Omental fat pad (tissue), 4 donors: ENCODE data around the gene AMPD2. TPM values are rescaled to one million over a fixed set of nuclear protein-coding genes. Genes with fewer than 3 reads are reported as not detected.

Source experiments
- ATAC-seq: fragments of 150-250 bp; one replicate; pipeline ENCODE4 v1.9.1; 2016; ENCODE audit warnings: mild to moderate bottlenecking, moderate library complexity; ENCODE audit not compliant: low FRiP score
- DNase-seq: peaks from one replicate; pipeline ENCODE4 v3.0.0-alpha.2; 2019; ENCODE audit warnings: low spot score
- CTCF ChIP-seq, 3 donors: fragments of 450-650 bp; IDR thresholded peaks; one replicate each; pipeline ENCODE4 v1.5.1; 2016 to 2017; ENCODE audit warnings: antibody characterized with exemption in 3 of 3, mild to moderate bottlenecking in 3 of 3, moderate library complexity in 2 of 3
- total RNA-seq, 4 donors: library from RNA; depleted of rRNA; stranded (reverse); fragments of >200 nt; gene quantifications; one replicate each; pipeline ENCODE4 v1.1.0, GENCODE V29; 2016

AMPD2 gene
- total RNA-seq, 4 donors from 2014 or later = 33.8 to 88.1 (median 68.6) TPM

- DNase-seq (no peak), ATAC-seq (no peak)
- no peak for TF ChIP-seq CTCF (IDR thresholded peaks at IDR 0.05)
Measured at GRCh38 chr1:109598655-109599054, 21.0 kb upstream of the AMPD2 start.

- no peak for TF ChIP-seq CTCF (IDR thresholded peaks at IDR 0.05)
- DNase-seq (no peak), ATAC-seq (no peak)
Measured at GRCh38 chr1:109603229-109603628, 16.4 kb upstream of the AMPD2 start.

- DNase-seq = no peak
- TF ChIP-seq CTCF (IDR thresholded peaks at IDR 0.05) = no peak
- ATAC-seq = no peak
Measured at GRCh38 chr1:109605381-109605780, 14.3 kb upstream of the AMPD2 start.

GRCh38 chr1:109609881-109610280 is 9.8 kb upstream of the AMPD2 start:
- ATAC-seq = no peak
- no peak for DNase-seq

GRCh38 chr1:109610609-109611307 is 8.9 kb upstream of the AMPD2 start:
- ATAC-seq (no peak), DNase-seq (no peak)
- no peak for TF ChIP-seq CTCF (IDR thresholded peaks at IDR 0.05)

More at GRCh38 chr1:109609881-109610280, 9.8 kb upstream of the AMPD2 start:
- no peak for TF ChIP-seq CTCF (IDR thresholded peaks at IDR 0.05)

GRCh38 chr1:109611308-109611990 is 8.2 kb upstream of the AMPD2 start:
- TF ChIP-seq CTCF (IDR thresholded peaks at IDR 0.05) = no peak
- no peak for ATAC-seq
- DNase-seq = no peak
